ENCODE results near the gene OR4K1. TPM values are rescaled to one million over a fixed set of nuclear protein-coding genes. Genes with fewer than 3 reads are reported as not detected.

OR4K1 gene
- total RNA-seq, 1 experiment from 2014 or later = not detected

GRCh38 chr14:19902409-19902808 is 28.3 kb upstream of the OR4K1 start:
- Histone ChIP-seq H3K4me2 (ENCODE audit: low read length) (no peak overlapping the region), H3K4me3 (ENCODE audit: low read length) (no peak overlapping the region), H3K79me2 (ENCODE audit: low read length) (no peaks in the 10 kb centered on the region), H3K9ac (ENCODE audit: low read length) (no peak overlapping the region), H3K36me3 (ENCODE audit: low read depth, low read length) (no peaks in the 10 kb centered on the region), H3K27ac (ENCODE audit: low read length) (no peak overlapping the region), H3F3A (ENCODE audit: low read length, unreplicated experiment) (no peaks in the 10 kb centered on the region), H4K20me1 (ENCODE audit: low read length) (no peaks in the 10 kb centered on the region), H3K9me3 (ENCODE audit: low read length) (peaks cover 13% of the 10 kb centered on the region), H2AFZ (ENCODE audit: low read length) (no peak overlapping the region), H3K27me3 (ENCODE audit: low read length) (no peaks in the 10 kb centered on the region), H3K4me1 (ENCODE audit: insufficient read depth, low read length) (no peaks in the 10 kb centered on the region), H3K9me2 (replicated peaks; ENCODE audit: low read length) (no peaks in the 10 kb centered on the region)
- intact Hi-C loops (cut with micrococcal nuclease) = loop anchor here (10.0 kb wide), 1 partner anchor 168 kb away; no protein-coding TSS in a partner anchor
- no TSS peak for BruUV-seq (replicated peaks)
- ChIA-PET CTCF (no interaction called here), POLR2A (ENCODE audit: unreplicated experiment) (no interaction called here)
- TF ChIP-seq EZH2 (IDR thresholded peaks at IDR 0.05; ENCODE audit: low read length, unreplicated experiment) (no peak), EZH2phosphoT487 (IDR thresholded peaks at IDR 0.05; ENCODE audit: borderline replicate concordance, low read length) (no peak)
- ATAC-seq = no peak
- DNase-seq = no peak

GRCh38 chr14:19906665-19907064 is 24.1 kb upstream of the OR4K1 start:
- intact Hi-C loops (cut with micrococcal nuclease) = loop anchor here (10.0 kb wide), 1 partner anchor 172 kb away; no protein-coding TSS in a partner anchor
- no peak overlapping the region for H3K4me2 ChIP-seq (ENCODE audit: low read length)
- no peaks in the 10 kb centered on the region for H3F3A ChIP-seq (ENCODE audit: low read length, unreplicated experiment)
- DNase-seq = no peak
- ChIA-PET POLR2A (ENCODE audit: unreplicated experiment) (no interaction called here), CTCF (no interaction called here)
- H3K27ac ChIP-seq (ENCODE audit: low read length) = no peak overlapping the region
- no peaks in the 10 kb centered on the region for H4K20me1 ChIP-seq (ENCODE audit: low read length)
- no peaks in the 10 kb centered on the region for H3K79me2 ChIP-seq (ENCODE audit: low read length)
- no peak overlapping the region for H2AFZ ChIP-seq (ENCODE audit: low read length)
- 0 out of 2 replicates have a peak, but pooled peaks cover 4% of the 10 kb centered on the region for H3K9me3 ChIP-seq (ENCODE audit: low read length)
- no peaks in the 10 kb centered on the region for H3K27me3 ChIP-seq (ENCODE audit: low read length)
- no TSS peak for BruUV-seq (replicated peaks)
- no peaks in the 10 kb centered on the region for H3K36me3 ChIP-seq (ENCODE audit: low read depth, low read length)
- no peak for ATAC-seq
- no peaks in the 10 kb centered on the region for H3K4me1 ChIP-seq (ENCODE audit: insufficient read depth, low read length)
- H3K9ac ChIP-seq (ENCODE audit: low read length) = no peak overlapping the region
- H3K4me3 ChIP-seq (ENCODE audit: low read length) = no peak overlapping the region
- H3K9me2 ChIP-seq (replicated peaks; ENCODE audit: low read length) = no peaks in the 10 kb centered on the region
- TF ChIP-seq EZH2 (IDR thresholded peaks at IDR 0.05; ENCODE audit: low read length, unreplicated experiment) (no peak), EZH2phosphoT487 (IDR thresholded peaks at IDR 0.05; ENCODE audit: borderline replicate concordance, low read length) (no peak)
- TF ChIP-seq, protein P1, sequence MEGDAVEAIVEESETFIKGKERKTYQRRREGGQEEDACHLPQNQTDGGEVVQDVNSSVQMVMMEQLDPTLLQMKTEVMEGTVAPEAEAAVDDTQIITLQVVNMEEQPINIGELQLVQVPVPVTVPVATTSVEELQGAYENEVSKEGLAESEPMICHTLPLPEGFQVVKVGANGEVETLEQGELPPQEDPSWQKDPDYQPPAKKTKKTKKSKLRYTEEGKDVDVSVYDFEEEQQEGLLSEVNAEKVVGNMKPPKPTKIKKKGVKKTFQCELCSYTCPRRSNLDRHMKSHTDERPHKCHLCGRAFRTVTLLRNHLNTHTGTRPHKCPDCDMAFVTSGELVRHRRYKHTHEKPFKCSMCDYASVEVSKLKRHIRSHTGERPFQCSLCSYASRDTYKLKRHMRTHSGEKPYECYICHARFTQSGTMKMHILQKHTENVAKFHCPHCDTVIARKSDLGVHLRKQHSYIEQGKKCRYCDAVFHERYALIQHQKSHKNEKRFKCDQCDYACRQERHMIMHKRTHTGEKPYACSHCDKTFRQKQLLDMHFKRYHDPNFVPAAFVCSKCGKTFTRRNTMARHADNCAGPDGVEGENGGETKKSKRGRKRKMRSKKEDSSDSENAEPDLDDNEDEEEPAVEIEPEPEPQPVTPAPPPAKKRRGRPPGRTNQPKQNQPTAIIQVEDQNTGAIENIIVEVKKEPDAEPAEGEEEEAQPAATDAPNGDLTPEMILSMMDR (conservative IDR thresholded peaks at IDR 0.05; ENCODE audit: low read depth, low read length) = no peak

GRCh38 chr14:19911114-19911513 is 19.6 kb upstream of the OR4K1 start:
- ChIA-PET CTCF (no interaction called here), POLR2A (ENCODE audit: unreplicated experiment) (no interaction called here)
- Histone ChIP-seq H3K4me2 (ENCODE audit: low read length) (no peak overlapping the region), H3K9me3 (ENCODE audit: low read length) (no peaks in the 10 kb centered on the region), H3K4me3 (ENCODE audit: low read length) (no peak overlapping the region), H3K4me1 (ENCODE audit: insufficient read depth, low read length) (no peaks in the 10 kb centered on the region), H3K27ac (ENCODE audit: low read length) (no peak overlapping the region), H3K36me3 (ENCODE audit: low read depth, low read length) (no peaks in the 10 kb centered on the region), H3K27me3 (ENCODE audit: low read length) (no peaks in the 10 kb centered on the region), H3K9me2 (replicated peaks; ENCODE audit: low read length) (no peaks in the 10 kb centered on the region), H2AFZ (ENCODE audit: low read length) (no peak overlapping the region), H3K9ac (ENCODE audit: low read length) (no peak overlapping the region), H4K20me1 (ENCODE audit: low read length) (no peaks in the 10 kb centered on the region), H3F3A (ENCODE audit: low read length, unreplicated experiment) (no peaks in the 10 kb centered on the region), H3K79me2 (ENCODE audit: low read length) (no peaks in the 10 kb centered on the region)
- DNase-seq (no peak), ATAC-seq (no peak)
- TF ChIP-seq EZH2phosphoT487 (IDR thresholded peaks at IDR 0.05; ENCODE audit: borderline replicate concordance, low read length) = no peak
- BruUV-seq (replicated peaks) = no TSS peak
- intact Hi-C loops (cut with micrococcal nuclease) = no loop called here

- H3K79me2 ChIP-seq (ENCODE audit: low read length) = no peaks in the 10 kb centered on the region
- ATAC-seq (no peak), DNase-seq (no peak)
- no peaks in the 10 kb centered on the region for H3K36me3 ChIP-seq (ENCODE audit: low read depth, low read length)
- POLR2A ChIA-PET (ENCODE audit: unreplicated experiment) = no interaction called here
- intact Hi-C loops (cut with micrococcal nuclease) = no loop called here
- H3K9ac ChIP-seq (ENCODE audit: low read length) = no peak overlapping the region
- H3K27ac ChIP-seq (ENCODE audit: low read length) = no peak overlapping the region
- CTCF ChIA-PET = no interaction called here
- H2AFZ ChIP-seq (ENCODE audit: low read length) = no peak overlapping the region
- H3K9me3 ChIP-seq (ENCODE audit: low read length) = peaks cover 4% of the 10 kb centered on the region; the same call in 1 of the 2 replicates
- TF ChIP-seq, protein P1 (conservative IDR thresholded peaks at IDR 0.05; ENCODE audit: low read depth, low read length) = no peak
- TF ChIP-seq EZH2phosphoT487 (IDR thresholded peaks at IDR 0.05; ENCODE audit: borderline replicate concordance, low read length) (no peak), EZH2 (IDR thresholded peaks at IDR 0.05; ENCODE audit: low read length, unreplicated experiment) (no peak)
- BruUV-seq (replicated peaks) = no TSS peak
- no peaks in the 10 kb centered on the region for H3F3A ChIP-seq (ENCODE audit: low read length, unreplicated experiment)
- H3K27me3 ChIP-seq (ENCODE audit: low read length) = no peaks in the 10 kb centered on the region
- H3K9me2 ChIP-seq (replicated peaks; ENCODE audit: low read length) = no peaks in the 10 kb centered on the region
- H3K4me1 ChIP-seq (ENCODE audit: insufficient read depth, low read length) = no peaks in the 10 kb centered on the region
- no peaks in the 10 kb centered on the region for H4K20me1 ChIP-seq (ENCODE audit: low read length)
- no peak overlapping the region for H3K4me2 ChIP-seq (ENCODE audit: low read length)
- no peak overlapping the region for H3K4me3 ChIP-seq (ENCODE audit: low read length)
Measured at GRCh38 chr14:19917243-19917642, 13.5 kb upstream of the OR4K1 start.

Data from PC-3 (cell line).